IMR-90 (cell line): Measurements from ENCODE around the gene TULP3. TPM values are rescaled to one million over a fixed set of nuclear protein-coding genes. Genes with fewer than 3 reads are reported as not detected.

Experiments used
- ATAC-seq: fragments of 200-7000 bp; cut with Tn5 transposase; 2 replicates; pipeline ENCODE4 v1.9.1; 2020; ENCODE audit warnings: low read depth, mild to moderate bottlenecking, moderate library complexity
- BruUV-seq: library from RNA; stranded (reverse); fragments of 400-500 nt; replicated peaks from 2 replicates; lab custom pipeline; 2021; lab: Mats Ljungman, UMichigan
- CTCF ChIA-PET: fragments of 300-600 bp; formaldehyde crosslinking; extraction: SDS; loops from one replicate; lab custom pipeline; 2021; ENCODE audit warnings: antibody characterized with exemption; lab: Yijun Ruan, JAX
- POLR2A ChIA-PET: fragments of 300-600 bp; sonication (Branson Sonifier 250); formaldehyde crosslinking; loops from one replicate; lab custom pipeline; 2022; ENCODE audit warnings: antibody characterized with exemption; ENCODE audit not compliant: unreplicated experiment; lab: Charles Lee
- DNase-seq: peaks from one replicate; pipeline ENCODE4 v3.0.0; 2013
- H2AFZ ChIP-seq: replicated peaks from 2 replicates; pipeline ENCODE3; 2013; ENCODE audit warnings: low read length, mild to moderate bottlenecking; ENCODE audit not compliant: poor library complexity
- H2AK5ac ChIP-seq: 2 replicates; pipeline ENCODE4 v1.6.1; 2013; ENCODE audit warnings: low read depth, low read length, inconsistent platforms
- H2AK9ac ChIP-seq: replicated peaks from 2 replicates; pipeline ENCODE3; 2013; ENCODE audit warnings: mild to moderate bottlenecking, low read depth, low read length, moderate library complexity; ENCODE audit not compliant: poor library complexity
- H2BK120ac ChIP-seq: 2 replicates; pipeline ENCODE4 v1.6.1; 2013; ENCODE audit warnings: low read depth, low read length, inconsistent platforms
- H2BK15ac ChIP-seq: 3 replicates; pipeline ENCODE4 v1.6.1; 2013; ENCODE audit warnings: low read depth, low read length, inconsistent platforms
- H2BK20ac ChIP-seq: 2 replicates; pipeline ENCODE4 v1.6.1; 2013; ENCODE audit warnings: low read depth, mild to moderate bottlenecking, inconsistent platforms, low read length, moderate library complexity
- H2BK5ac ChIP-seq: 2 replicates; pipeline ENCODE4 v1.6.1; 2013; ENCODE audit warnings: mild to moderate bottlenecking, low read depth, low read length, inconsistent platforms; ENCODE audit not compliant: poor library complexity, severe bottlenecking
- H3K14ac ChIP-seq: replicated peaks from 2 replicates; pipeline ENCODE4 v1.6.1; 2013; ENCODE audit warnings: low read depth, low read length, inconsistent platforms
- H3K18ac ChIP-seq: 2 replicates; pipeline ENCODE4 v1.6.1; 2013; ENCODE audit warnings: low read depth, low read length, control low read depth
- H3K23ac ChIP-seq: 2 replicates; pipeline ENCODE4 v1.6.1; 2013; ENCODE audit warnings: low read depth, low read length, inconsistent platforms
- H3K27ac ChIP-seq: 2 replicates; pipeline ENCODE4 v1.5.1; 2013; ENCODE audit warnings: mild to moderate bottlenecking, control low read depth, low read length; ENCODE audit not compliant: insufficient read depth
- H3K27me3 ChIP-seq: 2 replicates; pipeline ENCODE4 v1.6.1; 2013; ENCODE audit warnings: low read length; ENCODE audit not compliant: control insufficient read depth, insufficient read depth
- H3K36me3 ChIP-seq: 2 replicates; pipeline ENCODE4 v1.6.1; 2013; ENCODE audit warnings: low read length, mixed read lengths; ENCODE audit not compliant: control insufficient read depth, insufficient read depth
- H3K4ac ChIP-seq: 2 replicates; pipeline ENCODE4 v1.6.1; 2013; ENCODE audit warnings: low read depth, low read length, inconsistent platforms
- H3K4me1 ChIP-seq: 2 replicates; pipeline ENCODE4 v1.6.1; 2013; ENCODE audit warnings: low read length, mixed read lengths; ENCODE audit not compliant: control insufficient read depth, insufficient read depth
- H3K4me2 ChIP-seq: 2 replicates; pipeline ENCODE4 v1.6.1; 2013; ENCODE audit warnings: low read depth, mild to moderate bottlenecking, control low read depth, low read length, moderate library complexity
- H3K4me3 ChIP-seq: 2 replicates; pipeline ENCODE4 v1.5.1; 2013; ENCODE audit warnings: low read depth, mild to moderate bottlenecking, control low read depth, low read length, moderate library complexity; ENCODE audit not compliant: insufficient read depth
- H3K56ac ChIP-seq: 2 replicates; pipeline ENCODE4 v1.6.1; 2013; ENCODE audit warnings: low read length, inconsistent platforms; ENCODE audit not compliant: insufficient read depth; ENCODE audit errors: extremely low read depth
- H3K79me1 ChIP-seq, 2 experiments: 2 replicates each; pipeline ENCODE4 v1.6.1; 2013; ENCODE audit warnings: low read length in 2 of 2, inconsistent platforms in 1 of 2, low read depth in 1 of 2
- H3K9ac ChIP-seq: 2 replicates; pipeline ENCODE4 v1.6.1; 2013; ENCODE audit warnings: low read depth, low read length, control low read depth
- H3K9me1 ChIP-seq: 2 replicates; pipeline ENCODE4 v1.6.1; 2013; ENCODE audit warnings: low read length, inconsistent platforms; ENCODE audit not compliant: insufficient read depth
- H3K9me3 ChIP-seq: 2 replicates; pipeline ENCODE4 v1.6.1; 2013; ENCODE audit warnings: low read length; ENCODE audit not compliant: control insufficient read depth, insufficient read depth
- H4K20me1 ChIP-seq: 2 replicates; pipeline ENCODE4 v1.6.1; 2013; ENCODE audit warnings: low read length, inconsistent platforms; ENCODE audit not compliant: insufficient read depth
- H4K5ac ChIP-seq: 2 replicates; pipeline ENCODE4 v1.6.1; 2013; ENCODE audit warnings: mild to moderate bottlenecking, low read depth, low read length, control low read depth
- H4K8ac ChIP-seq, 2 experiments: 2 replicates each; pipeline ENCODE4 v1.6.1; 2013; ENCODE audit warnings: low read depth in 2 of 2, low read length in 2 of 2, control low read depth in 1 of 2, inconsistent platforms in 1 of 2
- H4K91ac ChIP-seq: 2 replicates; pipeline ENCODE4 v1.6.1; 2013; ENCODE audit warnings: low read depth, low read length, inconsistent platforms; ENCODE audit not compliant: insufficient read depth
- BHLHE40 ChIP-seq: fragments of 150-350 bp; IDR thresholded peaks from 2 replicates; pipeline ENCODE4 v1.6.1; 2016; ENCODE audit warnings: mild to moderate bottlenecking, low read depth, low read length
- CHD1 ChIP-seq: IDR thresholded peaks from 2 replicates; pipeline ENCODE4 v1.6.1; 2012; ENCODE audit warnings: low read depth, low read length, improper control_type of control experiment
- MAZ ChIP-seq: IDR thresholded peaks from 2 replicates; pipeline ENCODE4 v1.6.1; 2012; ENCODE audit warnings: low read depth, mild to moderate bottlenecking, low read length, improper control_type of control experiment, moderate library complexity, borderline replicate concordance
- WGBS, 2 experiments: methylation state at CpG; one replicate each; pipeline versions ENCODE4 v1.1.5 to v1.1.7; 2013; ENCODE audit warnings: missing lambda C conversion rate in 2 of 2; ENCODE audit not compliant: insufficient read length in 1 of 2; ENCODE audit errors: extremely low coverage in 2 of 2; 5-methylcytosine and 5-hydroxymethylcytosine counted together
- dilution Hi-C: fragments of 300-500 bp; cut with HindIII; formaldehyde crosslinking; loops from one replicate; pipeline ENCODE4 v1.14.3; 2018; ENCODE audit warnings: low sequenced_read_pairs; ENCODE audit not compliant: unreplicated experiment
- in situ Hi-C: fragments of 300-500 bp; cut with MboI; formaldehyde crosslinking; loops from 3 replicates; pipeline ENCODE4 v1.14.3; 2019; ENCODE audit warnings: low sequenced_read_pairs, inconsistent platforms, mixed read lengths
- intact Hi-C: fragments of 100-400 bp; cut with micrococcal nuclease; formaldehyde crosslinking; loops from 2 replicates; pipeline ENCODE4 v1.10.0; 2022
- polyA plus RNA-seq, 3 experiments: library from polyadenylated mRNA; depleted of rRNA; stranded (reverse); fragments of >200 nt; gene quantifications; 2 replicates each; pipeline ENCODE4 v1.2.3, GENCODE V29; 2012; ENCODE audit warnings: low replicate concordance in 1 of 3
- total RNA-seq: library from RNA; depleted of rRNA; stranded (reverse); fragments of >200 nt; gene quantifications from 2 replicates; pipeline ENCODE4 v1.2.3, GENCODE V29; 2012
- TF ChIP-seq, protein P1 (sequence below): conservative IDR thresholded peaks from 2 replicates; pipeline ENCODE4 v1.5.1; 2012; ENCODE audit warnings: mild to moderate bottlenecking, low read depth, low read length, improper control_type of control experiment

TULP3 gene
- total and polyA plus RNA-seq, 2 of the 4 experiments (the other 2 are of a cell fraction), result 35.2 to 35.5 TPM

DNA sequence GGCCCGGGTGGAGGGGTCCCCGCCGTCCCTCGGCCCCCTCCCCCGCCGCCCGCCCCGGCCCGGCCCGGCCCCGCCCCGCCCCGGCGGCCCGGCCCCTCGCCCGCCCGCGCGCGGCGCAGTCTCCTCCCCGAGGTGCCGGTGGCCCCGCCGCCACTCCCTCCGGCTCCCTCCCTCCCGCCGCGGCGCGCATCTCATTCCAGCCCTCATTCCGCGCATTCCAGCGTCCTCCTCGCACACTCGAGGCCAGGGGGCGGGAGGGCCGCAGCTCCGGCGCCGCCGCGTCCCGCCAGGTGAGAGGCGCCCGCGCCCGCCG lies 68.5 kb downstream of the TULP3 start, which contains the start of gene TEAD4:
Gene TEAD4 (plus strand): TSS at position 206 of the 313 bp plus-strand sequence.
- peak within 1 kb of the TSS; percentile 85 for H3K23ac ChIP-seq
- peak within 1 kb of the TSS; percentile 89 for H4K91ac ChIP-seq
- H4K5ac ChIP-seq, result peak within 1 kb of the TSS; percentile 76
- POLR2A ChIA-PET, result no interaction called here
- peak within 1 kb of the TSS; percentile 86 to 91 for H4K8ac ChIP-seq
- peak within 1 kb of the TSS; percentile 92 for H3K27ac ChIP-seq
- peak within 1 kb of the TSS; percentile 95 for H2AFZ ChIP-seq
- ATAC-seq (peak; percentile 88), DNase-seq (peak; percentile 74)
- peak within 1 kb of the TSS; percentile 95 for H3K14ac ChIP-seq
- peaks cover 17% of the 10 kb centered on the region for H3K4me1 ChIP-seq
- in situ Hi-C loops (no loop called here), dilution Hi-C loops (no loop called here), intact Hi-C loops (loop anchor here (2.0 kb wide), 1 partner anchor 76 kb away; no protein-coding TSS in a partner anchor)
- peak within 1 kb of the TSS; percentile 86 for H2AK5ac ChIP-seq
- peak within 1 kb of the TSS; percentile 93 for H3K4me3 ChIP-seq
- no TSS peak for BruUV-seq
- peak within 1 kb of the TSS; percentile 87 for H2BK5ac ChIP-seq
- TF ChIP-seq CHD1, result no peak
- peak; percentile 28; the same call in 1 of the 2 replicates for TF ChIP-seq BHLHE40
- TF ChIP-seq MAZ, result peak; percentile 95
- TF ChIP-seq, protein P1, sequence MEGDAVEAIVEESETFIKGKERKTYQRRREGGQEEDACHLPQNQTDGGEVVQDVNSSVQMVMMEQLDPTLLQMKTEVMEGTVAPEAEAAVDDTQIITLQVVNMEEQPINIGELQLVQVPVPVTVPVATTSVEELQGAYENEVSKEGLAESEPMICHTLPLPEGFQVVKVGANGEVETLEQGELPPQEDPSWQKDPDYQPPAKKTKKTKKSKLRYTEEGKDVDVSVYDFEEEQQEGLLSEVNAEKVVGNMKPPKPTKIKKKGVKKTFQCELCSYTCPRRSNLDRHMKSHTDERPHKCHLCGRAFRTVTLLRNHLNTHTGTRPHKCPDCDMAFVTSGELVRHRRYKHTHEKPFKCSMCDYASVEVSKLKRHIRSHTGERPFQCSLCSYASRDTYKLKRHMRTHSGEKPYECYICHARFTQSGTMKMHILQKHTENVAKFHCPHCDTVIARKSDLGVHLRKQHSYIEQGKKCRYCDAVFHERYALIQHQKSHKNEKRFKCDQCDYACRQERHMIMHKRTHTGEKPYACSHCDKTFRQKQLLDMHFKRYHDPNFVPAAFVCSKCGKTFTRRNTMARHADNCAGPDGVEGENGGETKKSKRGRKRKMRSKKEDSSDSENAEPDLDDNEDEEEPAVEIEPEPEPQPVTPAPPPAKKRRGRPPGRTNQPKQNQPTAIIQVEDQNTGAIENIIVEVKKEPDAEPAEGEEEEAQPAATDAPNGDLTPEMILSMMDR, result no peak
- peak within 1 kb of the TSS; percentile 82 for H3K4me2 ChIP-seq
- H3K27me3 ChIP-seq, result no peaks in the 10 kb centered on the region
- H3K79me1 ChIP-seq, result peaks cover 6 to 57% of the 10 kb centered on the region in 2 experiments; a peak in 3 of 4 replicates
- peak within 1 kb of the TSS; percentile 75 for H2AK9ac ChIP-seq
- peak within 1 kb of the TSS; percentile 51 for H3K56ac ChIP-seq
- peak within 1 kb of the TSS; percentile 3; the same call in 1 of the 2 replicates for H2BK20ac ChIP-seq
- H3K4ac ChIP-seq, result peak within 1 kb of the TSS; percentile 82
- H4K20me1 ChIP-seq, result peaks cover 20% of the 10 kb centered on the region
- WGBS, 2 experiments, result 1% methylated on average over 12 of the region's 50 CpGs; no CpG with 5 or more reads in 1 of the 2 experiments
- H2BK120ac ChIP-seq, result peak within 1 kb of the TSS; percentile 80
- H3K18ac ChIP-seq, result peak within 1 kb of the TSS; percentile 84
- H3K9me3 ChIP-seq, result no peaks in the 10 kb centered on the region
- CTCF ChIA-PET, result no interaction called here
- no peaks in the 10 kb centered on the region for H3K36me3 ChIP-seq
- peaks cover 31% of the 10 kb centered on the region for H3K9me1 ChIP-seq
- peak within 1 kb of the TSS; percentile 71; the same call in 2 of the 3 replicates for H2BK15ac ChIP-seq
- H3K9ac ChIP-seq, result peak within 1 kb of the TSS; percentile 91
